Measurements from ENCODE around the gene RARB. TPM values are rescaled to one million over a fixed set of nuclear protein-coding genes. Genes with fewer than 3 reads are reported as not detected.

Gene RARB
- total and polyA plus RNA-seq, 4 donors, result 1.5 to 24.5 (median 4.1) TPM

GRCh38 chr3:25471081-25471768 is 43.2 kb downstream of the RARB start:
- no peak overlapping the region for H3K4me3 ChIP-seq
- peak overlapping the region in 1 of 2 donors; percentile 72 for H3K27ac ChIP-seq (ENCODE audit: low read depth in 1 of 2, low read length in 1 of 2)
- WGBS, 2 donors, result 17 to 25% methylated on average over 9 of the region's 9 CpGs

GRCh38 chr3:25472153-25472552 is 44.1 kb downstream of the RARB start:
- DNase-seq, result no peak
- Histone ChIP-seq H3K36me3 (ENCODE audit: control insufficient read depth in 4 of 4, insufficient read depth in 4 of 4, low read length in 4 of 4) (no peaks in the 10 kb centered on the region), H3K9ac (ENCODE audit: insufficient read depth in 1 of 2, low read length in 2 of 2) (peak overlapping the region in 1 of 2 donors; percentile 64), H3K4me1 (ENCODE audit: control insufficient read depth in 5 of 5, insufficient read depth in 5 of 5, low read length in 5 of 5) (peaks cover 2 to 74% (median 46%) of the 10 kb centered on the region in 5 donors), H3K27me3 (ENCODE audit: control insufficient read depth in 3 of 3, insufficient read depth in 3 of 3, low read length in 2 of 3) (no peaks in the 10 kb centered on the region), H3K9me3 (ENCODE audit: control insufficient read depth in 4 of 4, insufficient read depth in 3 of 4, low read length in 3 of 4) (no peaks in the 10 kb centered on the region), H3K4me3 (no peak overlapping the region), H3K27ac (ENCODE audit: low read depth in 1 of 2, low read length in 1 of 2) (peak overlapping the region; percentile 60 to 72)
- 85 to 92% methylated on average over 5 of the region's 5 CpGs for WGBS, 2 donors
- no peak for TF ChIP-seq CTCF (IDR thresholded peaks at IDR 0.05; ENCODE audit: control extremely low read depth, extremely low read depth)
- ATAC-seq (ENCODE audit: insufficient read depth, low FRiP score), result no peak

More at GRCh38 chr3:25471081-25471768, 43.2 kb downstream of the RARB start:
- no peak for ATAC-seq (ENCODE audit: insufficient read depth, low FRiP score)
- H3K9ac ChIP-seq (ENCODE audit: insufficient read depth in 1 of 2, low read length in 2 of 2), result peak overlapping the region in 1 of 2 donors; percentile 64
- no peak for TF ChIP-seq CTCF (IDR thresholded peaks at IDR 0.05; ENCODE audit: control extremely low read depth, extremely low read depth)
- H3K27me3 ChIP-seq (ENCODE audit: control insufficient read depth in 3 of 3, insufficient read depth in 3 of 3, low read length in 2 of 3), result no peaks in the 10 kb centered on the region
- peak in 2 of 3 donors; percentile 77 to 88 for DNase-seq
- no peaks in the 10 kb centered on the region for H3K9me3 ChIP-seq (ENCODE audit: control insufficient read depth in 4 of 4, insufficient read depth in 3 of 4, low read length in 3 of 4)
- H3K36me3 ChIP-seq (ENCODE audit: control insufficient read depth in 4 of 4, insufficient read depth in 4 of 4, low read length in 4 of 4), result peaks cover 0 to 5% (median 0%) of the 10 kb centered on the region in 4 donors
- peaks cover 2 to 66% (median 46%) of the 10 kb centered on the region in 5 donors for H3K4me1 ChIP-seq (ENCODE audit: control insufficient read depth in 5 of 5, insufficient read depth in 5 of 5, low read length in 5 of 5)

- Histone ChIP-seq H3K27ac (ENCODE audit: low read depth in 1 of 2, low read length in 1 of 2) (peak overlapping the region in 1 of 2 donors; percentile 43), H3K9me3 (ENCODE audit: control insufficient read depth in 4 of 4, insufficient read depth in 3 of 4, low read length in 3 of 4) (no peaks in the 10 kb centered on the region), H3K9ac (ENCODE audit: insufficient read depth in 1 of 2, low read length in 2 of 2) (no peak overlapping the region), H3K4me3 (no peak overlapping the region), H3K36me3 (ENCODE audit: control insufficient read depth in 4 of 4, insufficient read depth in 4 of 4, low read length in 4 of 4) (no peaks in the 10 kb centered on the region), H3K27me3 (ENCODE audit: control insufficient read depth in 3 of 3, insufficient read depth in 3 of 3, low read length in 2 of 3) (no peaks in the 10 kb centered on the region), H3K4me1 (ENCODE audit: control insufficient read depth in 5 of 5, insufficient read depth in 5 of 5, low read length in 5 of 5) (peaks cover 2 to 74% (median 46%) of the 10 kb centered on the region in 5 donors)
- DNase-seq (no peak), ATAC-seq (ENCODE audit: insufficient read depth, low FRiP score) (no peak)
- TF ChIP-seq CTCF (IDR thresholded peaks at IDR 0.05; ENCODE audit: control extremely low read depth, extremely low read depth), result no peak
- 93 to 95% methylated on average over 3 of the region's 3 CpGs for WGBS, 2 donors
Observed at GRCh38 chr3:25472731-25473130, 44.7 kb downstream of the RARB start.
